HG03095 (cell line): Measurements from ENCODE around the gene RAMAC.
"Not testable (repeated sequence)": the region's sequence is repeated elsewhere in the genome, so short reads cannot be mapped to it uniquely, and the experiment has no call there.

ENCODE experiments used
- ATAC-seq: cut with Tn5 transposase; IDR thresholded peaks from one replicate; pipeline ENCODE4 v1.9.1; 2021; ENCODE audit warnings: moderate library complexity; ENCODE audit not compliant: unreplicated experiment

The RAMAC gene

DNA sequence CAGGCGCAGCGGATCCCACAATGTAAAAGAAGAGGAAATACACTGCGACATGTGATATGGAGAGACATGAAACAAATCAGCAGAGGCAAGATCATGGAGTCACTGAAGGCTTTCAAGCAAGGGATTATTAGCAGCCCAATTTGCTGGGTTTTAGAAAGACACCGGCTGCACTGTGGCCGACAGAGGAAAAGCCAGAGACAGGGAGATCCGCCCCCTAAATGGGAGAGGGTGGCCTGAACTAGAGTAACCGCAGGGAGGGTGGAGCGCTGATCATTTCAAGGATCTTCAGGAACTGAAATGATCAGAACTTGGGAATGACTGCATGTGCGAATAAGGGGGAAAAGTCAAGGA, 26.0 kb downstream of the RAMAC start:
- no peak for ATAC-seq

GRCh38 chr15:83012636-83013035, 26.6 kb downstream of the RAMAC start:
- no peak for ATAC-seq

DNA sequence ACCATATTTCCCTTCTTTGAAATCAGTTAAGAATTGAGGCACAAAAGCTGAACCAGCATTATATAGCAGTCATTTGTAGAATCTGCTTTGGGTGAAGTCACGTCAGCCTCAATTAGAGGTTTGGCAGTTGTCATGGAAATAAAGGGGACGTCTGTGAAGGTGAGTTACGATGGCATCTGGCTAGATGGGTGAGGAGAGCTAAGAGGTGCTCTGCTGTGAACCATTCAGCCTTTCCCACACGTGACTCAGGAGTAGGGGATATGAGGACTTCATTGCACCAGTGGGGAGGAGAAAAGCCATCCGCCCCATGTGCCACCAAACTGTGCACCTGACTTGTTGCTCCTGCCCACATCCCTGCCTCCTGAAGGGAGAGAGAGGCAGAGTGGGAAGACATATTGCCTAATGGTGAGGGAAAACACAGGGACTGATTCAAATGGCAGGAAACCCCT, 28.2 kb downstream of the RAMAC start:
- ATAC-seq = no peak

DNA sequence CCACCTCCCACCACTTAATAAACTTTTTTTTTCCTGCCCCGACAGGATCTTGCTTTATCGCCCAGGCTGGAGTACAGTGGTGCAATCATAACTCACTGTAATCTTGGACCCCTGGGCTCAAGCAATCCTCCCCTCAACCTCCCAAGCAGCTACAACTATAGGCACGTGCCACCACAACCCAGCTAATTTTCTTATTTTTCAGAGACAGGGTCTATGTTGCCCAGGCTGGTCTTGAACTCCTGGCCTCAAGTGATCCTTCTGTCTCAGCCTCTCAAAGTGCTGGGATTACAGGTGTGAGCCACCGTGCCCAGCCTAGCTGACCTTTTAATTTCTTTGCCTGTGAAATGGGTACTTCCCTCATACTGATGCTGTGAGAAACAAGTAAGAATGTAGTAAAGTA, 29.4 kb downstream of the RAMAC start:
- ATAC-seq = no peak

GRCh38 chr15:83016906-83017305, 30.9 kb downstream of the RAMAC start:
- ATAC-seq = no peak

- no peak for ATAC-seq
Observed at GRCh38 chr15:83018436-83018835, 32.4 kb downstream of the RAMAC start.

- no peak for ATAC-seq
Observed at GRCh38 chr15:83030021-83030420, 44.0 kb downstream of the RAMAC start.

DNA sequence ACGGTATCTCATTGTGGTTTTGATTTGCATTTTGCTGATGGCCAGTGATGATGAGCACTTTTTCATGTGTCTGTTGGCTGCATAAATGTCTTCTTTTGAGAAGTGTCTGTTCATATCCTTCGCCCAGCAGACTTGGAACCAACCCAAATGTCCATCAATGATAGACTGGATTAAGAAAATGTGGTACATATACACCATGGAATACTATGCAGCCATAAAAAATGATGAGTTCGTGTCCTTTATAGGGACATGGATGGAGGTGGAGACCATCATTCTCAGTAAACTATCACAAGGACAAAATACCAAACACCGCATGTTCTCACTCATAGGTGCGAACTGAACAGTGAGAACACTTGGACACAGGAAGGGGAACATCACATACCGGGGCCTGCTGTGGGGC, 45.2 kb downstream of the RAMAC start:
- ATAC-seq = not testable (repeated sequence)

DNA sequence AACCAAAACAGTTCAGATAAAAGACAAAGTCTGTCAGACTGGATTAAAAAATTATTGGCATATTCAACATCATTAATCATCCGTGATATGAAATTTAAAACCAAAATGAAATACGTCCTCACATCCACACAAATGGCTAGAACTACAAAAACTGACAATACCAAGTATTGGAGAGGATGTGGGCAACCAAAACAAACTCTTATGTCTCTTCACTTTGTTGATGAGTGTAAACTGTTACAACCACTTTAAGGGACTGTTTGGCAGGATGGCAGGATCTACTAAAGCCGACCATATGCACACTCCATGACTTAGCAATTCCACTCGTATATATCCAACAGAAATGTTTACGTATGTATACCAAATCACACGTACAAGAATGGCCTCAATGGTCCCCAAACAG, 50.2 kb downstream of the RAMAC start:
- no peak for ATAC-seq

GRCh38 chr15:83039206-83039605, 53.2 kb downstream of the RAMAC start:
- no peak for ATAC-seq
